ENCODE data around the gene CAP1.

- TF ChIP-seq CTCF (IDR thresholded peaks at IDR 0.05) (no peak), EP300 (IDR thresholded peaks at IDR 0.05) (no peak)
These were observed 36.4 kb downstream of the CAP1 start for GRCh38 chr1:40076895-40077312.
